Effector memory CD4-positive, alpha-beta T cell (primary cell): ENCODE results near the gene NLRC5.
"Not testable (repeated sequence)": the region's sequence is repeated elsewhere in the genome, so short reads cannot be mapped to it uniquely, and the experiment has no call there.

Experiments used
- DNase-seq, 3 donors: peaks; one replicate each; pipeline ENCODE4 v3.0.0-alpha.2; 2020
- H3K27ac ChIP-seq: 2 replicates; pipeline ENCODE4 v1.7.0; 2013; ENCODE audit warnings: mild to moderate bottlenecking, low read length, moderate library complexity; ENCODE audit not compliant: insufficient read depth, poor library complexity, severe bottlenecking
- H3K27me3 ChIP-seq: replicated peaks from 2 replicates; pipeline ENCODE4 v1.7.0; 2013; ENCODE audit warnings: mild to moderate bottlenecking, low read length; ENCODE audit not compliant: insufficient read depth, control insufficient read depth, poor library complexity, severe bottlenecking
- H3K36me3 ChIP-seq: 2 replicates; pipeline ENCODE4 v1.7.0; 2013; ENCODE audit warnings: mild to moderate bottlenecking, low read length, moderate library complexity; ENCODE audit not compliant: control insufficient read depth, insufficient read depth
- H3K4me1 ChIP-seq: 2 replicates; pipeline ENCODE4 v1.7.0; 2013; ENCODE audit warnings: low read length, mild to moderate bottlenecking; ENCODE audit not compliant: control insufficient read depth, insufficient read depth, poor library complexity, severe bottlenecking
- H3K4me3 ChIP-seq: 2 replicates; pipeline ENCODE4 v1.7.0; 2013; ENCODE audit warnings: low read length, low read depth, mild to moderate bottlenecking; ENCODE audit not compliant: insufficient read depth, poor library complexity, severe bottlenecking
- H3K9me3 ChIP-seq: 2 replicates; pipeline ENCODE4 v1.7.0; 2013; ENCODE audit warnings: mild to moderate bottlenecking, low read length, moderate library complexity; ENCODE audit not compliant: control insufficient read depth

Gene NLRC5

DNA sequence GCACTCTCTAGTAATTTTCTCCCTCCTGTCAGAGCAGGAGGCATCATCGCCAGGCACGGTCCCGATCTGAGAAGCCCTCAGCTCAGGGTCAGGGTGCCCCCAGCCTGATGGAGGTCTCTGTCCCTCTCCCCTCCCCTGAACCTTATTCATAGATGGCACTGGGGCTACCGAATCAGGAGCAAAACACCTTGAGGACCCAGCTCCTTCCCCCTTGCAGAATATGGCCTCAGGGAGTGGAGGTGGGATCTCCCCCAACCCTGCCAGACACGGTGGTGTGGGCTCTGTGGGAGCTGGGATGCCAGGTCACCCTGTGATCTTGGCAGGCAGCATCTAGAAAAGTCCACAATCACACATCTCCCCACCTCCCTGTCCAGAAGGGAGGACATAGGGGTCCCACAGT lies 105.6 kb downstream of the NLRC5 start:
- H3K36me3 ChIP-seq: no peaks in the 10 kb centered on the region
- no peak overlapping the region for H3K4me3 ChIP-seq
- DNase-seq: no peak
- H3K9me3 ChIP-seq: no peaks in the 10 kb centered on the region
- H3K27ac ChIP-seq: no peak overlapping the region
- H3K27me3 ChIP-seq: peaks cover 3% of the 10 kb centered on the region
- peaks cover 10% of the 10 kb centered on the region for H3K4me1 ChIP-seq

DNA sequence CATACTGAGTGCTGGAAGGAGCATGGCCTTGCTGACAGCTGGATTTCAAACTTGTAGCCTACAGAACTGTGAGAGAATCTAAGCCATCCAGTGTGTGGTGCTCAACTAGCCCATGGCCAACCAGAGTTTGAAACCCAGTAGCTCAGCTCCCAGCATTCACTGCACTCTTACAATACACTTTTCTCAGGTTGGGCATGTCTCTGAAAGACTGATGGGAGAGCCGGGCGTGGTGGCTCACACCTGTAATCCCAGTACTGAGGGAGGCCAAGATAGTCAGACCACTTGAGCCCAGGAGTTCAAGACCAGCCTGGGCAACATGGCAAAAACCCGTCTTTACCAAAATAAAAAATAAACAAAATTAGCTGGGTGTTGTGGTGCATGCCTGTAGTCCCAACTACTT lies 106.8 kb downstream of the NLRC5 start:
- Histone ChIP-seq H3K27me3 (peaks cover 3% of the 10 kb centered on the region), H3K36me3 (no peaks in the 10 kb centered on the region), H3K27ac (no peak overlapping the region), H3K4me1 (peaks cover 10% of the 10 kb centered on the region), H3K9me3 (no peaks in the 10 kb centered on the region), H3K4me3 (no peak overlapping the region)
- DNase-seq: no peak

DNA sequence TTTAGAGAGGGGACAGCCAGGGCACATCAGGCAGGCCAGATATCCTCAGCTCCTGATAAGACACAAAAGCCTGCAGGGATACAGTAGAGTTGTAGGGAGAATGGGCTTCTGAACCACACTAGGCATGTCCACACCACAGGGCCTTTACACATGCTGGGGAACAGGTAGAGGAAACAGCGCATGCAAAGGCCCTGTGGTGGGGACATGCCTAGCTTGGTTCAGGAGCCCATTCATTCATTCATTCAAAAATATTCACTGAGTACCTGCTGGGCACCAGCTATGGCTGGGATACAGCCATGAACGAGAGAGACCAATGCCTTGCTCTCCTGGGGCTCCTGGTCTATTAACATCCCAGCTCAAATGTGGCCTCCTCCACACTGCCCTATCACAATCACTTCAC lies 107.4 kb downstream of the NLRC5 start:
- no peak for DNase-seq
- Histone ChIP-seq H3K36me3 (no peaks in the 10 kb centered on the region), H3K4me3 (no peak overlapping the region), H3K27ac (no peak overlapping the region), H3K4me1 (peaks cover 8% of the 10 kb centered on the region), H3K9me3 (no peaks in the 10 kb centered on the region), H3K27me3 (peaks cover 3% of the 10 kb centered on the region)

DNA sequence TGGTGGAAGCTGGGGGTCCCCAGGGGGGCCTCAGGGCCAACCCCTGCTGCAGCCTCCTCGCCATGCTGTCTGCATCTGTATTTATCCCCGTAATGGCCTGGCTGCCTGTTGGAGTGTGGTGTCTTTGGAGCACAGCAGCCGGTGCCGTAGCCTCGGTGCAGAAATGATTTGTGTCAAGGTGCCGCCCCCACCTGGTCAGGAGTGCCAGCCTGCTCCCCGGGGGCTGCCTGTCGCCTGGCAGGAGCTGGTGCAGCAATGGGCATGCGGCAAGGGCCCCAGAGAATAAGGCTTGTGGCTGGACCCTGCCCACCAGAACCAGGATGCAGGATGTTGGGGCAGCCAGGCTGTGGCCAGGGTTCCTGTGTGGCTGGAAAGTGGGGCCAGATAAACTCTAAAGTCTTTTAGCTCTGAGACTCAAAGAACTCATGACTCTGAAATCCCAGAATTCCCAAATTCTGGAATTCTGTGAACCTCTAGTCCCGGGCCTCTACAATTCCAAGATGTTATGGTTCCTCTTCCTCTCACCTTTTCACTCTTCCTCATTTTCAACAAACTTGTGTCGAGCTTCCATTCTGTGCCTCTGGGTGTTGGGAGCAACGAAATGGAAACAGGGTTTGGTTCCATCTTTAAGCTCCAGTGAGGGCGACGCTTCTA lies 109.0 kb downstream of the NLRC5 start:
- no peak overlapping the region for H3K4me3 ChIP-seq
- H3K27me3 ChIP-seq: peaks cover under 1% of the 10 kb centered on the region
- H3K4me1 ChIP-seq: peaks cover under 1% of the 10 kb centered on the region
- H3K36me3 ChIP-seq: no peaks in the 10 kb centered on the region
- H3K9me3 ChIP-seq: no peaks in the 10 kb centered on the region
- DNase-seq: no peak
- H3K27ac ChIP-seq: no peak overlapping the region

DNA sequence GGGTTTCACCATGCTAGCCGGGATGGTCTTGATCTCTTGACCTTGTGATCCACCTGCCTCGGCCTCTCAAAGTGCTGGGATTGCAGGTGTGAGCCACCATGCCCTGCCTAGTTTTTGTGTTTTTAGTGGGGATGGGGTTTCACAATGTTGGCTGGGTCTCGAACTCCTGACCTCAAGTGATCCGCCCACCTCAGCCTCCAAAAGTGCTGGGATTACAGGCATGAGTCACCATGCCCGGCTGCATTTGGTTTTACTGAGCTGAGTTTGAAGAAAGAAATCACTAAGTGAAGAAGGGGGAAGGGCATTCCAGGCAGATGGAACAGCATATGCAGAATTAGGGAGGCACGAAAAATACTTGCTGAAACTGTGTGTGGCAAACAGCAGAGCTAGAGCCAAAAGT lies 110.6 kb downstream of the NLRC5 start:
- H3K4me1 ChIP-seq, DNase-seq, H3K4me3 ChIP-seq, H3K27ac ChIP-seq, H3K27me3 ChIP-seq, H3K36me3 ChIP-seq, H3K9me3 ChIP-seq: not testable (repeated sequence)

DNA sequence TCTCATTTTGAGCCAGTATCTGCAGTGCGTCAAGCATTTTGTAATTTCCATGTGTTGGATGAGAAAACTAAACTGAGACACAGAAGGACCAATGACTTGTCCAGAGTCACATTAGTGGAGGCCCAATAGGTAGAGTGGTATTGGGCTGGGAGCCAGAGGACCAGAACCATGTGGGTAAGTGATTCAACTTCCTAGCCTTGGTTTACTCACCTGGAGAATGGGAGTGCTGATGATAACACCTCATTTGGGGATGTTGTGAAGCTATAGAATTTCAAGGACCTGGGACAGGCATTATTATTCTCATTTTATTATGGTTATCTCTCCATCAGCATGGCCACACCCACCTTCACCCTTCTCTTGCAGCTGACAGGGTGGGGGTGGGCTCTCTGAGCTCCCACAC lies 111.1 kb downstream of the NLRC5 start:
- Histone ChIP-seq H3K27me3 (no peaks in the 10 kb centered on the region), H3K27ac (no peak overlapping the region), H3K4me1 (no peaks in the 10 kb centered on the region), H3K36me3 (no peaks in the 10 kb centered on the region), H3K4me3 (no peak overlapping the region), H3K9me3 (no peaks in the 10 kb centered on the region)
- no peak for DNase-seq

DNA sequence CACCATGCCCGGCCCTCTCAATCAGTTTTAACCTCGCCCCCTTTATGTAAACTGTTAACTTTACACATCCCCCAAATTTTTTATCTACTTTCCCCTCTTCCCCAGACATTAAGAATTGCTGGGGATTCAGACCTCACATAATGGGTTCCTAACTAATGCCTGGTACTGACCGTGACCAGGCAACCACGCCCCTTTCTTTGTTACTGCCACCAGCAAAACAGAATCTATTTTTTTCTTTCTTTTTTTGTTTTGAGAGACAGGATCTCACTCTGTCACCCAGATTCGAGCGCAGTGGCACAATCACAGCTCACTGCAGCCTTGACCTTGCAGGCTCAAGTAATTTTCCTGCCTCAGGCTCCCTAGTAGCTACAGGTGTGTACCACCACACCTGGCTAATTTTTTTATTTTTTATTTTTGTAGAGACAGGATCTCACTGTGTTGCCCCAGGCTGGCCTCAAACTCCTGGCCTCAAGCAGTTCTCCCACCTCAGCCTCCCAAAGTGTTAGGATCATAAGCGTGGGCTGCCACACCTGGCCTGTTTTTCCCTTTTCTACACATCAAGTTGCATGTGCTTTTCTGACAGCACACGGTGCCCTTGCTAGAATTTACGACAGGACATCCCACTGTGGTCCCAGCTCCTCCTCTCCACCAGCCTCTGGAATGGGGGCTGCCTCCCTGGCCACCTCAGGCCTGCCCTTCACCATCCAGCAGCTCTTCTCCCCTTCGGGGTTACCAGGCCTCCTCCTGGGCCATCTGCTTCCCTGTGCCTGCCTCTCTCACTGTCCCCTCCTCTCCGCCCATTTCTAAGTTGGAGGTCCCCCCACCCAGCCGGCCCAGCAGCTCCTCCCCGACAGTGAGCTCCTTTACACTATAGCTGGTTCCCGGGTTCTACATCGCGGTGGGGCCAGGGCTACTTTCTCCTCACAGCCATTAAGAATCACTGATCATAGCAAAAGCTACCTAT lies 113.8 kb downstream of the NLRC5 start:
- H3K27ac ChIP-seq: no peak overlapping the region

DNA sequence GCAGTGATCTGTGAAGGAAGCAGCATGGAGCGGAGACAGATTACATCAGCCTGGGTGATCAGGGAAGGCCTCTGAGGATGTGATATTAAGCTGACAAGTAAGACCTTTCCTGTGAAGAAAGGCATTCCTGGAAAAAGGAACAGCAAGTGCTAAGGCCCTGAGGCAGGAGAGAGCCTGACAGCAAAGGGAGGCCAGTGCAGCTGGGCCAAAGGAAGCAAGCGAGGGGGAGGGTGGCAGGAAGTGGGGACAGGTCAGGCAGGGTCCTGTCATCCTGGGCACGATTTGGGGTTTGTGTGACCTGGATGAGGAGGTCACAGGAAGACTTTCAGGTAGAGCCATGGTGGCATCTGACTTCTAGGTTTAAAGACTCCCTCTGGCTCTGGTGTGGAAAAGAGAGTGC lies 115.3 kb downstream of the NLRC5 start:
- Histone ChIP-seq H3K36me3 (no peaks in the 10 kb centered on the region), H3K4me1 (no peaks in the 10 kb centered on the region), H3K27ac (no peak overlapping the region), H3K27me3 (no peaks in the 10 kb centered on the region), H3K4me3 (no peak overlapping the region), H3K9me3 (no peaks in the 10 kb centered on the region)
- DNase-seq: no peak

More for the DNA sequence above, 113.8 kb downstream of the NLRC5 start:
- Histone ChIP-seq H3K9me3 (no peaks in the 10 kb centered on the region), H3K36me3 (no peaks in the 10 kb centered on the region), H3K27me3 (no peaks in the 10 kb centered on the region), H3K4me3 (no peak overlapping the region), H3K4me1 (no peaks in the 10 kb centered on the region)
- no peak for DNase-seq

DNA sequence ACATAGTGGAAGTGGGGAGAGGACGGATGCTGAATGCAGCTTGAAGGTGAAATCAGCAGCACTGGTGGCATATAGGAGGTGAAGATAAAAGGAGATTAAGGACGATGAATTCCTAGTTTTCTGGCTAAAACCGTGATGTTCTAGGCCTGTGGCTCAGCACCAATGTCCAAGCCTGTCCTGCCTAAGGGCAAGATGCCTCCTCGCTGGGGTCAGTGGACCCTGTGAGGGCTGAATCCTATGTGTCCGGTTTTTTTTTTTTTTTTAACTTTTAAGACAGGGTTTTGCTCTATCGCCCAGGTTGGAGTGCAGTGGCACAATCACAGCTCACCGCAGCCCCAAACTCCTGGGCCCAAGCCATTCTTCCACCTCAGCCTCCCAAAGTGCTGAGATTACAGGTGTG lies 115.8 kb downstream of the NLRC5 start:
- Histone ChIP-seq H3K27me3 (no peaks in the 10 kb centered on the region), H3K4me1 (no peaks in the 10 kb centered on the region), H3K9me3 (no peaks in the 10 kb centered on the region), H3K36me3 (no peaks in the 10 kb centered on the region), H3K27ac (no peak overlapping the region), H3K4me3 (no peak overlapping the region)
- no peak for DNase-seq

DNA sequence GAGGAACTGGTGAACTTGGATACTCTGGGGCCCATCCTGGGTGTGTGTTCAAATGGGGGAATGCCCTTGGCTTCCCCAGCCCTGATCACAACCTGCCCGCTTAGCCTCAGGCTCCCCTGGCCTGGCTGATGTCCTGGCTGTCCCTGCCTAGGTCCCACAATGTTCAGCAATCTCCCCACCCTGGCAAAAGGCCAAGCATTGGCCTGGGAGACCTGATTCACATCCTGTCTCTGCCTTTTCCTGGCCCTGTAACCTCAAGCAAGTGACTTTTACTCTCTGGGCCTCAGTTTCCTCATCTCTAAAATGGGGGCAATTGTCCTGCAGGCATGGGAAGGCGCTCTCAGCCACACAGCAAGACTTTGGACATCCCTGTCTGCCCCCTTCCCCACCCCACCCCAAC lies 117.4 kb downstream of the NLRC5 start:
- H3K9me3 ChIP-seq: no peaks in the 10 kb centered on the region
- no peak overlapping the region for H3K27ac ChIP-seq
- no peaks in the 10 kb centered on the region for H3K36me3 ChIP-seq
- no peak overlapping the region for H3K4me3 ChIP-seq
- DNase-seq: no peak
- H3K27me3 ChIP-seq: no peaks in the 10 kb centered on the region
- no peaks in the 10 kb centered on the region for H3K4me1 ChIP-seq
